ENCODE results near the gene SND1. TPM values are rescaled to one million over a fixed set of nuclear protein-coding genes. Genes with fewer than 3 reads are reported as not detected.

The SND1 gene
- total RNA-seq, 1 donor from 2014 or later, result 232 TPM

GRCh38 chr7:128082431-128082830 is 430.4 kb downstream of the SND1 start:
- FAIRE-seq (no peak), DNase-seq (ENCODE audit: low read depth) (no peak)
- no peaks in the 10 kb centered on the region for H3K27me3 ChIP-seq (ENCODE audit: control insufficient read depth, insufficient read depth, low read length)
- TF ChIP-seq CTCF (IDR thresholded peaks at IDR 0.05; ENCODE audit: insufficient read depth, low read length, severe bottlenecking), result no peak
- H3K36me3 ChIP-seq (ENCODE audit: control insufficient read depth, insufficient read depth, low read length), result peaks cover 40% of the 10 kb centered on the region
- H3K4me3 ChIP-seq (ENCODE audit: low read depth, low read length), result no peak overlapping the region

- no peaks in the 10 kb centered on the region for H3K27me3 ChIP-seq (ENCODE audit: control insufficient read depth, insufficient read depth, low read length)
- no peak for TF ChIP-seq CTCF (IDR thresholded peaks at IDR 0.05; ENCODE audit: insufficient read depth, low read length, severe bottlenecking)
- no peak for FAIRE-seq
- no peak overlapping the region for H3K4me3 ChIP-seq (ENCODE audit: low read depth, low read length)
- no peak for DNase-seq (ENCODE audit: low read depth)
- peaks cover 35% of the 10 kb centered on the region for H3K36me3 ChIP-seq (ENCODE audit: control insufficient read depth, insufficient read depth, low read length)
Observed at GRCh38 chr7:128084896-128085608, 433.1 kb downstream of the SND1 start.

GRCh38 chr7:128090492-128090891 is 438.5 kb downstream of the SND1 start:
- FAIRE-seq (no peak), DNase-seq (ENCODE audit: low read depth) (no peak)
- no peak for TF ChIP-seq CTCF (IDR thresholded peaks at IDR 0.05; ENCODE audit: insufficient read depth, low read length, severe bottlenecking)
- Histone ChIP-seq H3K27me3 (ENCODE audit: control insufficient read depth, insufficient read depth, low read length) (no peaks in the 10 kb centered on the region), H3K4me3 (ENCODE audit: low read depth, low read length) (no peak overlapping the region), H3K36me3 (ENCODE audit: control insufficient read depth, insufficient read depth, low read length) (peaks cover 21% of the 10 kb centered on the region)

DNA sequence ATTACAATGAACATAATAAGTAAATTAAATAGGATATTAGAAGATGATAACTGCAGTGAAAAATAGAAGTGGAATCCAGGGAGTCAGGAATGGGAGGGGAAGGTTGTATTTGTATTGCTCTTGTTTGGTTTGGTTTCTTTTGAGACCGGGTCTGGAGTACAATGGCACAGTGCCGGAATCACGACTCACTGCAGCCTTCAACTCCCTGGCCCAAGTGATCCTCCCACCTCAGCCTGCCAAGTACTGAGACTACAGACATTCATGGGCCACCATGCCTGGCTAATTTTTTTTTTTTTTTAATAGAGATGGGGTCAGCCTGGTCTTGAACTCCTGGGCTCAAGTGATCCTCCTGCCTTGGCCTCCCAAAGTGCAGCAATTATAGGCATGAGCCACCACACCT is 439.1 kb downstream of the SND1 start:
- Histone ChIP-seq H3K27me3 (ENCODE audit: control insufficient read depth, insufficient read depth, low read length) (no peaks in the 10 kb centered on the region), H3K36me3 (ENCODE audit: control insufficient read depth, insufficient read depth, low read length) (peaks cover 19% of the 10 kb centered on the region), H3K4me3 (ENCODE audit: low read depth, low read length) (no peak overlapping the region)
- FAIRE-seq, result no peak
- TF ChIP-seq CTCF (IDR thresholded peaks at IDR 0.05; ENCODE audit: insufficient read depth, low read length, severe bottlenecking), result no peak
- DNase-seq (ENCODE audit: low read depth), result no peak

GRCh38 chr7:128092221-128092620 is 440.2 kb downstream of the SND1 start:
- Histone ChIP-seq H3K27me3 (ENCODE audit: control insufficient read depth, insufficient read depth, low read length) (no peaks in the 10 kb centered on the region), H3K36me3 (ENCODE audit: control insufficient read depth, insufficient read depth, low read length) (peaks cover 17% of the 10 kb centered on the region), H3K4me3 (ENCODE audit: low read depth, low read length) (no peak overlapping the region)
- TF ChIP-seq CTCF (IDR thresholded peaks at IDR 0.05; ENCODE audit: insufficient read depth, low read length, severe bottlenecking), result no peak
- DNase-seq (ENCODE audit: low read depth) (no peak), FAIRE-seq (no peak)

Measured in bronchial epithelial cell (primary cell).